ENCODE data around the gene GHR.

The GHR gene

GRCh38 chr5:42381973-42382372 is 41.3 kb upstream of the GHR start:
- Histone ChIP-seq H3K27ac (replicated peaks) (no peak overlapping the region), H3K4me3 (replicated peaks; ENCODE audit: insufficient read depth, low read length) (no peak overlapping the region), H3K27me3 (ENCODE audit: insufficient read depth, poor library complexity, severe bottlenecking) (no peaks in the 10 kb centered on the region)
- TF ChIP-seq GABPA (IDR thresholded peaks at IDR 0.05; ENCODE audit: low read depth) (no peak), POLR2AphosphoS5 (IDR thresholded peaks at IDR 0.05; ENCODE audit: low read depth) (no peak)
- no peak for DNase-seq (ENCODE audit: low read depth in 1 of 2, low spot score in 1 of 2)

- no peak overlapping the region for H3K27ac ChIP-seq (replicated peaks)
- H3K27me3 ChIP-seq (ENCODE audit: insufficient read depth, poor library complexity, severe bottlenecking) = no peaks in the 10 kb centered on the region
- TF ChIP-seq SPI1 (IDR thresholded peaks at IDR 0.05; ENCODE audit: borderline replicate concordance, low read depth) (no peak), CTCF (IDR thresholded peaks at IDR 0.05; ENCODE audit: insufficient read depth, low read length) (no peak), REST (IDR thresholded peaks at IDR 0.05; ENCODE audit: insufficient replicate concordance, low read depth) (no peak), GABPA (IDR thresholded peaks at IDR 0.05; ENCODE audit: low read depth) (no peak), POLR2AphosphoS5 (IDR thresholded peaks at IDR 0.05; ENCODE audit: low read depth) (no peak)
- DNase-seq (ENCODE audit: low read depth in 1 of 2, low spot score in 1 of 2) = no peak
- no peak overlapping the region for H3K4me3 ChIP-seq (replicated peaks; ENCODE audit: insufficient read depth, low read length)
Measured at GRCh38 chr5:42387563-42387962, 35.7 kb upstream of the GHR start.

- Histone ChIP-seq H3K27me3 (ENCODE audit: insufficient read depth, poor library complexity, severe bottlenecking) (no peaks in the 10 kb centered on the region), H3K27ac (replicated peaks) (no peak overlapping the region), H3K4me3 (replicated peaks; ENCODE audit: insufficient read depth, low read length) (no peak overlapping the region)
- DNase-seq (ENCODE audit: low read depth in 1 of 2, low spot score in 1 of 2) = no peak
- TF ChIP-seq REST (IDR thresholded peaks at IDR 0.05; ENCODE audit: insufficient replicate concordance, low read depth) (no peak), SPI1 (IDR thresholded peaks at IDR 0.05; ENCODE audit: borderline replicate concordance, low read depth) (no peak), GABPA (IDR thresholded peaks at IDR 0.05; ENCODE audit: low read depth) (no peak), CTCF (IDR thresholded peaks at IDR 0.05; ENCODE audit: insufficient read depth, low read length) (no peak), POLR2AphosphoS5 (IDR thresholded peaks at IDR 0.05; ENCODE audit: low read depth) (no peak)
Measured at GRCh38 chr5:42390115-42390514, 33.1 kb upstream of the GHR start.

GRCh38 chr5:42392917-42393316 is 30.3 kb upstream of the GHR start:
- no peak for DNase-seq (ENCODE audit: low read depth in 1 of 2, low spot score in 1 of 2)
- no peaks in the 10 kb centered on the region for H3K27me3 ChIP-seq (ENCODE audit: insufficient read depth, poor library complexity, severe bottlenecking)
- no peak overlapping the region for H3K27ac ChIP-seq (replicated peaks)
- no peak overlapping the region for H3K4me3 ChIP-seq (replicated peaks; ENCODE audit: insufficient read depth, low read length)
- TF ChIP-seq POLR2AphosphoS5 (IDR thresholded peaks at IDR 0.05; ENCODE audit: low read depth) = no peak
- TF ChIP-seq GABPA (IDR thresholded peaks at IDR 0.05; ENCODE audit: low read depth) = no peak
- TF ChIP-seq SPI1 (IDR thresholded peaks at IDR 0.05; ENCODE audit: borderline replicate concordance, low read depth) = no peak
- no peak for TF ChIP-seq REST (IDR thresholded peaks at IDR 0.05; ENCODE audit: insufficient replicate concordance, low read depth)
- no peak for TF ChIP-seq CTCF (IDR thresholded peaks at IDR 0.05; ENCODE audit: insufficient read depth, low read length)

All from HL-60 (cell line).